HCT116 (cell line): ENCODE measurements around the gene FKBP7. TPM values are rescaled to one million over a fixed set of nuclear protein-coding genes. Genes with fewer than 3 reads are reported as not detected.
A peak's percentile ranks its signal among the peaks of the same experiment; 100 is the strongest.

ENCODE experiments used
- CEBPB ChIP-seq: IDR thresholded peaks from 2 replicates; pipeline ENCODE4 v1.6.1; 2012; ENCODE audit warnings: low read depth
- POLR2AphosphoS5 ChIP-seq: IDR thresholded peaks from 2 replicates; pipeline ENCODE4 v1.6.1; 2011; ENCODE audit warnings: mild to moderate bottlenecking, low read depth, low read length, moderate library complexity
- RAD21 ChIP-seq: IDR thresholded peaks from 2 replicates; pipeline ENCODE4 v1.6.1; 2012; ENCODE audit warnings: low read depth, mild to moderate bottlenecking
- SRF ChIP-seq: IDR thresholded peaks from 2 replicates; pipeline ENCODE4 v1.6.1; 2012; ENCODE audit warnings: low read depth
- ZBTB33 ChIP-seq: IDR thresholded peaks from 2 replicates; pipeline ENCODE4 v1.6.1; 2011; ENCODE audit warnings: mild to moderate bottlenecking, low read length, moderate library complexity; ENCODE audit not compliant: insufficient replicate concordance; ENCODE audit errors: extremely low read depth
- ZFX ChIP-seq: fragments of 450-650 bp; IDR thresholded peaks from 2 replicates; pipeline ENCODE4 v1.6.1; 2017
- ZNF274 ChIP-seq: fragments of 200-500 bp; sonication (Bioruptor generic); IDR thresholded peaks from 2 replicates; pipeline ENCODE4 v1.6.1; 2014; ENCODE audit warnings: mild to moderate bottlenecking, low read depth, low read length, inconsistent platforms
- total RNA-seq: library from RNA; stranded (reverse); gene quantifications from one replicate; pipeline ENCODE4 v1.2.1, GENCODE V29; 2021; ENCODE audit not compliant: unreplicated experiment

Gene FKBP7
- total RNA-seq, 1 experiment from 2014 or later = 4.5 TPM

GRCh38 chr2:178414266-178415247 lies 63.8 kb downstream of the FKBP7 start (continued):
- no peak for TF ChIP-seq ZBTB33
- TF ChIP-seq RAD21 = peak; percentile 89
- no peak for TF ChIP-seq ZNF274
- TF ChIP-seq SRF = peak; percentile 53; the same call in 1 of the 2 replicates
- peak; percentile 66 for TF ChIP-seq CEBPB
- peak; percentile 83 for TF ChIP-seq POLR2AphosphoS5
- TF ChIP-seq ZFX = no peak

Other genes starting within 250 kb of the FKBP7 start
- 49.8 TPM for gene PRKRA, start 27.4 kb downstream of the FKBP7 start, total RNA-seq
- 2.6 TPM for gene PJVK, start 27.2 kb downstream of the FKBP7 start, total RNA-seq
- 26.8 TPM for gene PLEKHA3, start 1.9 kb upstream of the FKBP7 start, total RNA-seq